GM13976 (cell line): ENCODE results near the gene GBP2.

Experiments
- DNase-seq: peaks from one replicate; pipeline ENCODE4 v3.0.0; 2012; ENCODE audit warnings: low spot score
- in situ Hi-C: fragments of 300-500 bp; cut with MboI; formaldehyde crosslinking; loops from one replicate; pipeline ENCODE4 v1.12.0; 2022; ENCODE audit warnings: low sequenced_read_pairs, mixed read lengths, inconsistent platforms; ENCODE audit not compliant: unreplicated experiment
- TF ChIP-seq, protein P1 (sequence below): IDR thresholded peaks from 2 replicates; pipeline ENCODE4 v1.5.1; 2012; ENCODE audit warnings: borderline replicate concordance, mild to moderate bottlenecking; ENCODE audit not compliant: insufficient read depth; ENCODE audit errors: extremely low read depth, missing control alignments, control extremely low read depth

The GBP2 gene

DNA sequence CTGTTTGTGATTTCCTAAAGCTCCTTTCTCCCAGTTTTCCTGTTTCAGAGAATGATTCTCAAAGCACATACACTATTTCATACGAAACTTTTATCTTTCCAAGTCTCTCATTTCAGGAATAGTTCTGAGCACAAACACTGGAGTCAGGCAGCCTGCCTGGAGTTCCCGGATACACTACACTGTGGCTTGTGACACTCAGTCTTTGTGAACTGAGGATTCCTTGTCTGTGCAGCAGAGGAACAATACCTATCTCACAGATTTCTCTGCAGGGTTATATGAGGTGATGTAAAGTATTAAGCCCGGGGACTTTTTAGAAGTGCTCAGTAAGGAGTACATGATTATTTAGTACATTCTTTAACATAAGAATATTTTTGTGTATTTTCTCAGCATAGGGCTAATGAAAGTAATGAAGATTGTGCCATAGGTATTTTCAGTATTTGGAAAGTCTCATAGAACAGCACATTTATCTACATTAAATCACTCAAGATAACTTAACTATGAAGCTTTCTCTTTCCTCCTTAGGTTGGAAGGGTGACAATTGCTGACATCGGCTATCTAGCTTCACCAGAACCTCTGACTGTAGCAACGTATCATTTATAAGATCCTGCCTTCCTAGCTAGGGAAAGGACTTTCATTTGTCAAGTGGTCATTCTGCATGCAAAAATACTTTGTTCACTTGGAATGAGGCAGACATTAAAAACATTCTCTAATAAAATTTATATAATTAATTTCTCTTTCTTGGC lies 12.9 kb downstream of the GBP2 start:
- in situ Hi-C loops: no loop called here
- DNase-seq: no peak
- TF ChIP-seq, protein P1, sequence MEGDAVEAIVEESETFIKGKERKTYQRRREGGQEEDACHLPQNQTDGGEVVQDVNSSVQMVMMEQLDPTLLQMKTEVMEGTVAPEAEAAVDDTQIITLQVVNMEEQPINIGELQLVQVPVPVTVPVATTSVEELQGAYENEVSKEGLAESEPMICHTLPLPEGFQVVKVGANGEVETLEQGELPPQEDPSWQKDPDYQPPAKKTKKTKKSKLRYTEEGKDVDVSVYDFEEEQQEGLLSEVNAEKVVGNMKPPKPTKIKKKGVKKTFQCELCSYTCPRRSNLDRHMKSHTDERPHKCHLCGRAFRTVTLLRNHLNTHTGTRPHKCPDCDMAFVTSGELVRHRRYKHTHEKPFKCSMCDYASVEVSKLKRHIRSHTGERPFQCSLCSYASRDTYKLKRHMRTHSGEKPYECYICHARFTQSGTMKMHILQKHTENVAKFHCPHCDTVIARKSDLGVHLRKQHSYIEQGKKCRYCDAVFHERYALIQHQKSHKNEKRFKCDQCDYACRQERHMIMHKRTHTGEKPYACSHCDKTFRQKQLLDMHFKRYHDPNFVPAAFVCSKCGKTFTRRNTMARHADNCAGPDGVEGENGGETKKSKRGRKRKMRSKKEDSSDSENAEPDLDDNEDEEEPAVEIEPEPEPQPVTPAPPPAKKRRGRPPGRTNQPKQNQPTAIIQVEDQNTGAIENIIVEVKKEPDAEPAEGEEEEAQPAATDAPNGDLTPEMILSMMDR: no peak

GRCh38 chr1:89104687-89105086 lies 21.2 kb downstream of the GBP2 start:
- no peak for DNase-seq
- TF ChIP-seq, protein P1: no peak
- in situ Hi-C loops: loop anchor here (10.0 kb wide), 1 partner anchor 260 kb away; the partner anchor contains the start of gene GBP6

DNA sequence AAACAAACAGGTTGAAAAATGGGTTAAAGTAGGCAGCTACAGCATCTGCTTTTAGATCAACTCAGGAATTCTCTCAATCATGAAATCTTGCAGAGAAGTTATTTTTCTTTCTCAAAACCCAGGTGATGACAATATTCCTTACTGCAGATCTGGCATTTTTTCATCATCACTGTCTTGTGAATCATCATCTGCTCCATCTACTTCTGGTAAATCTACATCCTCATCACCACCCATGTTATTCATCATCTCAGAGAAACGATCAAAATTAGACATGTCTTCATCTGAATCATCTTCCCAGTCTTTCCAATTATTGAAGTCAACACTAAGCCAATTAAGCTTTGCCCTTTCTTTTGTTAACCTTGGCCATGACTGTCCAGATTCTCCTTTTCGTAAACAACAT lies 21.8 kb downstream of the GBP2 start:
- TF ChIP-seq, protein P1: no peak
- in situ Hi-C loops: loop anchor here (10.0 kb wide), 1 partner anchor 261 kb away; the partner anchor contains the start of gene GBP6
- no peak for DNase-seq

DNA sequence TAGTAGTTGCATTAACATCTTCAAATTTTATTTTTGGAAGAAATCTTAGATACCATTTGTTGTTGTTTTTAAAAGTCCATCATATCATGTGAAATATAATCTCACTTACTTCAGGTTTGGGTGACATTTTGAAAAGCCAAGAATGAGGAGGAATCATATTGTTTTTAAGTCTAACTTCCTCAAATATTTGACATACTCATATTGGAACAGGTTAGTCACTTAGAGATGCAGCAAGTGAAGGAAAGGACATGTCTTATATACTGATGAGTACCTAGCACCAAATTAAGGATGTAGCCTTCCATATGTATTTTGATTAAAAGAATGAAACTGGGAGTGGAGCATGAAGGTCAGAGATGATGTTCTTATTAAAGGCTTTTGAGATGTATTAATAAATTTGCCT lies 23.9 kb downstream of the GBP2 start:
- no peak for DNase-seq
- in situ Hi-C loops: loop anchor here (10.0 kb wide), 1 partner anchor 263 kb away; the partner anchor contains the start of gene GBP6
- TF ChIP-seq, protein P1: no peak

DNA sequence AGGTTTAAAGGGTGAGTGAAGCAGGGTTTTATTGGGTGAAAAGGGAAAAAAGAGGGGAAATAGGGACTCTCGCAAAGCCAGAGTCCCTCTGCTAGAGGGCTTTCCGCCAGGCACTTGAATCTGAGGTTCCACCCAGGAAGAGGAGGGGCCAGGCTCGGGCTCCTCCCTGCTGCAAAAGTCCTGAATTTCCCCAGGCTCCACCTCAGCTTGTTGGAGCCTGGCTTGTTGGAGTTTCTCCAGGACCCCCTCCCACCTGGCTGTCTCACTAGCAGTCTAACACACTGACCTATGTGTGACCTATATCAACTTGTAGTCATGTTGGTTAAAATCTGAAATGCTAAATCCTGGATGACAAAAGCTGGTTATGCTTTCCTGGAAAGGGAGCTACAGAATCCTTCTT lies 25.5 kb downstream of the GBP2 start:
- DNase-seq: no peak
- TF ChIP-seq, protein P1: no peak
- in situ Hi-C loops: loop anchor here (10.0 kb wide), 1 partner anchor 264 kb away; the partner anchor contains the start of gene GBP6

GRCh38 chr1:89098857-89099256 lies 27.1 kb downstream of the GBP2 start:
- no peak for DNase-seq
- in situ Hi-C loops: loop anchor here (25.0 kb wide), 1 partner anchor 363 kb away; no protein-coding TSS in a partner anchor
- TF ChIP-seq, protein P1: no peak
